WTC11 (cell line): ENCODE data around the gene ITGA3. TPM values are rescaled to one million over a fixed set of nuclear protein-coding genes. Genes with fewer than 3 reads are reported as not detected.

Source experiments
- ATAC-seq: fragments of 200-7000 bp; cut with Tn5 transposase; 2 replicates; pipeline ENCODE4 v1.10.0; 2021; ENCODE audit warnings: mild to moderate bottlenecking, moderate library complexity
- CTCF ChIA-PET: fragments of 300-600 bp; sonication (Branson Sonifier 250); formaldehyde crosslinking; loops from one replicate; lab custom pipeline; 2021; ENCODE audit warnings: antibody characterized with exemption; lab: Charles Lee
- POLR2A ChIA-PET: fragments of 350-600 bp; sonication (Branson Sonifier 250); formaldehyde crosslinking; loops from one replicate; lab custom pipeline; 2021; ENCODE audit warnings: antibody characterized with exemption; lab: Charles Lee
- DNase-seq: peaks from one replicate; pipeline ENCODE4 v3.0.0; 2021; ENCODE audit warnings: low spot score
- H3K27ac Mint-ChIP-seq: 2 replicates; pipeline ENCODE4 v1.8.0; 2021; ENCODE audit warnings: mixed read lengths
- H3K27me3 Mint-ChIP-seq: 2 replicates; pipeline ENCODE4 v1.8.0; 2021; ENCODE audit warnings: low read depth, mild to moderate bottlenecking, moderate library complexity, mixed read lengths
- H3K36me3 Mint-ChIP-seq: 2 replicates; pipeline ENCODE4 v1.8.0; 2021; ENCODE audit warnings: mixed read lengths
- H3K4me1 Mint-ChIP-seq: 2 replicates; pipeline ENCODE4 v1.8.0; 2022; ENCODE audit warnings: mixed read lengths
- H3K4me3 Mint-ChIP-seq: 2 replicates; pipeline ENCODE4 v1.8.0; 2021; ENCODE audit warnings: mild to moderate bottlenecking, moderate library complexity, mixed read lengths
- H3K9me3 Mint-ChIP-seq: 2 replicates; pipeline ENCODE4 v1.8.0; 2021; ENCODE audit warnings: mixed read lengths
- AFF4 ChIP-seq: sonication (generic); formaldehyde crosslinking; IDR thresholded peaks from 2 replicates; pipeline ENCODE4 v1.8.1; 2023; ENCODE audit warnings: mild to moderate bottlenecking, missing genetic modification reagents, borderline replicate concordance
- ATF2 ChIP-seq: sonication (generic); formaldehyde crosslinking; IDR thresholded peaks from 2 replicates; pipeline ENCODE4 v1.8.1; 2022; ENCODE audit warnings: low read depth, missing genetic modification reagents, borderline replicate concordance
- ATF3 ChIP-seq: sonication (generic); formaldehyde crosslinking; conservative IDR thresholded peaks from 2 replicates; pipeline ENCODE4 v1.8.1; 2022; ENCODE audit warnings: mild to moderate bottlenecking, missing genetic modification reagents
- ATF6 ChIP-seq: sonication (generic); formaldehyde crosslinking; IDR thresholded peaks from 2 replicates; pipeline ENCODE4 v1.8.1; 2023; ENCODE audit warnings: mild to moderate bottlenecking, missing genetic modification reagents
- CTCF ChIP-seq: fragments of 200-600 bp; IDR thresholded peaks from 2 replicates; pipeline ENCODE4 v1.8.0; 2022; ENCODE audit warnings: antibody characterized with exemption
- GTF2I ChIP-seq: fragments of 250-450 bp; sonication (Bioruptor Pico); conservative IDR thresholded peaks from 2 replicates; pipeline ENCODE4 v1.4.0; 2021; ENCODE audit warnings: mild to moderate bottlenecking
- IRF2 ChIP-seq: sonication (generic); formaldehyde crosslinking; IDR thresholded peaks from 2 replicates; pipeline ENCODE4 v1.8.0; 2022; ENCODE audit warnings: low read depth, missing genetic modification reagents, borderline replicate concordance
- JUN ChIP-seq: sonication (generic); formaldehyde crosslinking; IDR thresholded peaks from 2 replicates; pipeline ENCODE4 v1.8.0; 2023; ENCODE audit warnings: mild to moderate bottlenecking, missing genetic modification reagents
- TEAD4 ChIP-seq: sonication (generic); formaldehyde crosslinking; IDR thresholded peaks from 2 replicates; pipeline ENCODE4 v1.8.0; 2022; ENCODE audit warnings: mild to moderate bottlenecking, missing genetic modification reagents
- ZBTB43 ChIP-seq: sonication (generic); formaldehyde crosslinking; IDR thresholded peaks from 2 replicates; pipeline ENCODE4 v1.8.1; 2023; ENCODE audit warnings: mild to moderate bottlenecking, missing genetic modification reagents
- ZNF219 ChIP-seq: sonication (generic); formaldehyde crosslinking; IDR thresholded peaks from 2 replicates; pipeline ENCODE4 v1.8.0; 2023; ENCODE audit warnings: missing genetic modification reagents, mild to moderate bottlenecking, borderline replicate concordance
- ZNF263 ChIP-seq: sonication (generic); formaldehyde crosslinking; IDR thresholded peaks from 2 replicates; pipeline ENCODE4 v1.8.1; 2022; ENCODE audit warnings: low read depth, mild to moderate bottlenecking, moderate library complexity, missing genetic modification reagents
- ZNF281 ChIP-seq: sonication (generic); formaldehyde crosslinking; IDR thresholded peaks from 2 replicates; pipeline ENCODE4 v1.8.0; 2023; ENCODE audit warnings: mild to moderate bottlenecking, missing genetic modification reagents
- ZNF317 ChIP-seq: sonication (generic); formaldehyde crosslinking; IDR thresholded peaks from 2 replicates; pipeline ENCODE4 v1.8.1; 2023; ENCODE audit warnings: low read depth, mild to moderate bottlenecking, moderate library complexity, missing genetic modification reagents, borderline replicate concordance
- ZNF671 ChIP-seq: fragments of 250-450 bp; sonication (Bioruptor Pico); IDR thresholded peaks from 2 replicates; pipeline ENCODE4 v1.8.0; 2021; ENCODE audit warnings: mild to moderate bottlenecking
- ZSCAN18 ChIP-seq: fragments of 250-450 bp; sonication (Bioruptor Pico); IDR thresholded peaks from 2 replicates; pipeline ENCODE4 v2.1.2; 2022; ENCODE audit warnings: mild to moderate bottlenecking, moderate library complexity
- total RNA-seq: library from RNA; stranded (reverse); gene quantifications from 3 replicates; pipeline ENCODE4 v1.2.3, GENCODE V29; 2021

The ITGA3 gene
- total RNA-seq, 1 experiment from 2014 or later = 35.3 TPM

GRCh38 chr17:50070908-50071680, 15.2 kb downstream of the ITGA3 start (continued):
- no peak for TF ChIP-seq ATF6 (CRISPR knock-in tag)
- no peak for TF ChIP-seq ZNF219 (CRISPR knock-in tag)
- no peak for TF ChIP-seq ZBTB43 (CRISPR knock-in tag)
- TF ChIP-seq ZNF317 (CRISPR knock-in tag) = no peak
- no peak for TF ChIP-seq ZNF263
- TF ChIP-seq AFF4 (CRISPR knock-in tag) = no peak

GRCh38 chr17:50071692-50072091, 15.8 kb downstream of the ITGA3 start:
- no peak overlapping the region for H3K27ac Mint-ChIP-seq
- ChIA-PET POLR2A (no interaction called here), CTCF (no interaction called here)
- no peak overlapping the region for H3K4me3 Mint-ChIP-seq
- DNase-seq (no peak), ATAC-seq (no peak)
- peaks cover 20% of the 10 kb centered on the region for H3K36me3 Mint-ChIP-seq
- no peak for TF ChIP-seq IRF2 (CRISPR knock-in tag)
- no peak for TF ChIP-seq ZNF671 (CRISPR knock-in tag)
- no peak for TF ChIP-seq CTCF
- no peak for TF ChIP-seq TEAD4
- no peak for TF ChIP-seq JUN
- TF ChIP-seq ATF3 (CRISPR knock-in tag) = no peak
- no peak for TF ChIP-seq ZSCAN18 (CRISPR knock-in tag)
- TF ChIP-seq ATF2 = no peak
- TF ChIP-seq GTF2I (CRISPR knock-in tag) = no peak
- no peak for TF ChIP-seq ZNF281 (CRISPR knock-in tag)
- peaks cover 7% of the 10 kb centered on the region for H3K4me1 Mint-ChIP-seq
- no peaks in the 10 kb centered on the region for H3K27me3 Mint-ChIP-seq
- H3K9me3 Mint-ChIP-seq = peaks cover 5% of the 10 kb centered on the region
